Gastrocnemius medialis (tissue), 4 donors: ENCODE measurements around the gene C2CD4C.

Experiments used
- POLR2A ChIP-seq, 2 donors: fragments of 450-650 bp; IDR thresholded peaks; one replicate each; pipeline ENCODE4 v1.6.1; 2017; ENCODE audit warnings: antibody characterized with exemption in 2 of 2, mild to moderate bottlenecking in 2 of 2, moderate library complexity in 2 of 2
- TF ChIP-seq, protein P1 (sequence below), 5 experiments: fragments of 450-650 bp in 3 of 5; fragments of 200-600 bp in 2 of 5; sonication (generic) in 2 of 5; IDR thresholded peaks in 4 of 5; conservative IDR thresholded peaks in 1 of 5; 1 replicate in 4 of 5; 2 replicates in 1 of 5; pipeline ENCODE4 v1.5.1; 2016 to 2019; ENCODE audit warnings: antibody characterized with exemption in 5 of 5, mild to moderate bottlenecking in 3 of 5, moderate library complexity in 3 of 5

DNA sequence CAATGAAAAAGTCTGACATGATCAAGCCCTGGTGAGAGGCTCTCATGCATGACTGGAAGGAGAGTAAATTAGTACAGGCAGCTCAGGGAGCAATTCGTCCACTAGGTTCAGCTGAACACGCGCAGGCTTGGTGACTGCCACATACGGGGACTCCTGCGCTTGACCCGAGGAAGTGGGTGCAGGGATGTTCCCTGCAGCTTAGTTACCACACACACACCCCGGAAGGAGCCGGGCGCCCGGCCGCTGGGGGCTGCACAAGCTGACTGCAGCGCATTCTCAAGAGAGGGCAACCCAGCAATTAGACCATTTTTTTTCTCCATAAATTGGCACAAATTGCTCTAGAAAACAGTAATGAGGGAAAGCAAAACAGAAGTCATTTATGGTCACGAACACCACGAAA is 41.4 kb downstream of the C2CD4C start:
- TF ChIP-seq, protein P1, sequence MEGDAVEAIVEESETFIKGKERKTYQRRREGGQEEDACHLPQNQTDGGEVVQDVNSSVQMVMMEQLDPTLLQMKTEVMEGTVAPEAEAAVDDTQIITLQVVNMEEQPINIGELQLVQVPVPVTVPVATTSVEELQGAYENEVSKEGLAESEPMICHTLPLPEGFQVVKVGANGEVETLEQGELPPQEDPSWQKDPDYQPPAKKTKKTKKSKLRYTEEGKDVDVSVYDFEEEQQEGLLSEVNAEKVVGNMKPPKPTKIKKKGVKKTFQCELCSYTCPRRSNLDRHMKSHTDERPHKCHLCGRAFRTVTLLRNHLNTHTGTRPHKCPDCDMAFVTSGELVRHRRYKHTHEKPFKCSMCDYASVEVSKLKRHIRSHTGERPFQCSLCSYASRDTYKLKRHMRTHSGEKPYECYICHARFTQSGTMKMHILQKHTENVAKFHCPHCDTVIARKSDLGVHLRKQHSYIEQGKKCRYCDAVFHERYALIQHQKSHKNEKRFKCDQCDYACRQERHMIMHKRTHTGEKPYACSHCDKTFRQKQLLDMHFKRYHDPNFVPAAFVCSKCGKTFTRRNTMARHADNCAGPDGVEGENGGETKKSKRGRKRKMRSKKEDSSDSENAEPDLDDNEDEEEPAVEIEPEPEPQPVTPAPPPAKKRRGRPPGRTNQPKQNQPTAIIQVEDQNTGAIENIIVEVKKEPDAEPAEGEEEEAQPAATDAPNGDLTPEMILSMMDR (IDR thresholded peaks at IDR 0.05 in 4 of 5, conservative IDR thresholded peaks at IDR 0.05 in 1 of 5), result no peak
- no peak for TF ChIP-seq POLR2A (IDR thresholded peaks at IDR 0.05)
